Panc1 (cell line): ENCODE data around the gene NEFH. TPM values are rescaled to one million over a fixed set of nuclear protein-coding genes. Genes with fewer than 3 reads are reported as not detected.

ENCODE experiments used
- ATAC-seq: fragments of 200-7000 bp; cut with Tn5 transposase; 2 replicates; pipeline ENCODE4 v1.9.1; 2020; ENCODE audit warnings: mild to moderate bottlenecking, moderate library complexity
- BruUV-seq: library from RNA; stranded (reverse); fragments of 400-500 nt; replicated peaks from 2 replicates; lab custom pipeline; 2021; lab: Mats Ljungman, UMichigan
- CTCF ChIA-PET: fragments of 300-600 bp; sonication (Branson Sonifier 250); formaldehyde crosslinking; loops from one replicate; lab custom pipeline; 2022; ENCODE audit warnings: antibody characterized with exemption; lab: Charles Lee
- POLR2A ChIA-PET: fragments of 300-600 bp; sonication (Branson Sonifier 250); formaldehyde crosslinking; loops from one replicate; lab custom pipeline; 2022; ENCODE audit warnings: antibody characterized with exemption; lab: Charles Lee
- DNase-seq: peaks from one replicate; pipeline ENCODE4 v3.0.0-alpha.2; 2010; ENCODE audit warnings: low read depth, low spot score
- H3K27ac ChIP-seq: 2 replicates; pipeline ENCODE4 v1.5.1; 2011; ENCODE audit warnings: mild to moderate bottlenecking, low read length, inconsistent platforms
- H3K27me3 ChIP-seq: fragments of 200-500 bp; sonication (Bioruptor generic); 2 replicates; pipeline ENCODE4 v1.6.0; 2014; ENCODE audit warnings: low read length, inconsistent platforms; ENCODE audit not compliant: control insufficient read depth, insufficient read depth
- H3K36me3 ChIP-seq: fragments of 200-500 bp; sonication (Bioruptor generic); 2 replicates; pipeline ENCODE4 v1.5.1; 2014; ENCODE audit warnings: inconsistent platforms, mild to moderate bottlenecking, low read length, moderate library complexity; ENCODE audit not compliant: control insufficient read depth, insufficient read depth
- H3K4me1 ChIP-seq: 2 replicates; pipeline ENCODE4 v1.5.1; 2011; ENCODE audit warnings: inconsistent platforms, mild to moderate bottlenecking, low read length, moderate library complexity; ENCODE audit not compliant: control insufficient read depth, insufficient read depth
- H3K4me3 ChIP-seq, 2 experiments: 2 replicates each; pipeline ENCODE4 v1.5.1; 2011 to 2012; ENCODE audit warnings: low read depth in 2 of 2, low read length in 2 of 2, mild to moderate bottlenecking in 2 of 2, inconsistent platforms in 1 of 2, moderate library complexity in 1 of 2
- H3K9me3 ChIP-seq: fragments of 200-500 bp; sonication (Bioruptor generic); 2 replicates; pipeline ENCODE4 v1.5.1; 2014; ENCODE audit warnings: low read depth, mild to moderate bottlenecking, inconsistent platforms, low read length, moderate library complexity; ENCODE audit not compliant: control insufficient read depth, insufficient read depth
- CTCF ChIP-seq: fragments of 450-650 bp; IDR thresholded peaks from 2 replicates; pipeline ENCODE4 v1.5.1; 2017; ENCODE audit warnings: mild to moderate bottlenecking
- POLR2AphosphoS5 ChIP-seq: IDR thresholded peaks from 2 replicates; pipeline ENCODE4 v1.6.1; 2012; ENCODE audit warnings: mild to moderate bottlenecking, low read depth, low read length, moderate library complexity
- REST ChIP-seq, 2 experiments: IDR thresholded peaks; 2 replicates each; pipeline ENCODE4 v1.6.1; 2011 to 2012; ENCODE audit warnings: low read depth in 2 of 2, control low read depth in 1 of 2, low read length in 1 of 2, mild to moderate bottlenecking in 1 of 2, moderate library complexity in 1 of 2; ENCODE audit not compliant: insufficient read depth in 1 of 2
- SIN3A ChIP-seq: IDR thresholded peaks from 2 replicates; pipeline ENCODE4 v1.6.1; 2012; ENCODE audit warnings: low read depth, mild to moderate bottlenecking, low read length, moderate library complexity, borderline replicate concordance; ENCODE audit not compliant: insufficient read depth
- TCF7L2 ChIP-seq: IDR thresholded peaks from 2 replicates; pipeline ENCODE4 v1.6.1; 2011; ENCODE audit warnings: mild to moderate bottlenecking, low read depth, low read length, inconsistent platforms
- in situ Hi-C: cut with HindIII; loops from 2 replicates; pipeline ENCODE4 v1.10.0; 2016; ENCODE audit warnings: low sequenced_read_pairs, low pct_unique_long_range_greater_than_20kb
- intact Hi-C: fragments of 100-400 bp; cut with micrococcal nuclease; formaldehyde crosslinking; loops from one replicate; pipeline ENCODE4 v1.10.0; 2022; ENCODE audit not compliant: unreplicated experiment
- total RNA-seq: library from RNA; stranded (reverse); gene quantifications from one replicate; pipeline ENCODE4 v1.2.1, GENCODE V29; 2021; ENCODE audit not compliant: unreplicated experiment

Gene NEFH
- total RNA-seq, 1 experiment from 2014 or later, result 0.08 TPM

GRCh38 chr22:29523761-29524160 is 43.7 kb downstream of the NEFH start:
- no peaks in the 10 kb centered on the region for H3K9me3 ChIP-seq
- no peaks in the 10 kb centered on the region for H3K4me1 ChIP-seq
- no TSS peak for BruUV-seq
- H3K27ac ChIP-seq, result no peak overlapping the region
- in situ Hi-C loops, result no loop called here
- ChIA-PET POLR2A (no interaction called here), CTCF (no interaction called here)
- TF ChIP-seq CTCF (no peak), POLR2AphosphoS5 (no peak), SIN3A (no peak), REST (IDR thresholded peaks at IDR 0.05; ENCODE audit: insufficient read depth in 1 of 2, low read depth in 2 of 2, low read length in 1 of 2) (no peak), TCF7L2 (no peak)
- H3K4me3 ChIP-seq, result no peak overlapping the region
- H3K27me3 ChIP-seq, result no peaks in the 10 kb centered on the region
- no peak for ATAC-seq
- peaks cover 11% of the 10 kb centered on the region for H3K36me3 ChIP-seq
- intact Hi-C loops, result loop anchor here (5.0 kb wide), 1 partner anchor 126 kb away; no protein-coding TSS in a partner anchor
- DNase-seq, result no peak

GRCh38 chr22:29524442-29525191 is 44.6 kb downstream of the NEFH start:
- Histone ChIP-seq H3K4me1 (no peaks in the 10 kb centered on the region), H3K27me3 (no peaks in the 10 kb centered on the region), H3K9me3 (no peaks in the 10 kb centered on the region), H3K27ac (no peak overlapping the region), H3K36me3 (peaks cover 11% of the 10 kb centered on the region), H3K4me3 (no peak overlapping the region)
- no TSS peak for BruUV-seq
- ChIA-PET CTCF (interaction anchor here (0.6 kb wide), 1 partner anchor 32 kb away, joined by 3 read pairs; no protein-coding TSS in a partner anchor), POLR2A (no interaction called here)
- intact Hi-C loops, result loop anchor here (5.0 kb wide), 1 partner anchor 127 kb away; no protein-coding TSS in a partner anchor
- TF ChIP-seq TCF7L2 (no peak), REST (IDR thresholded peaks at IDR 0.05; ENCODE audit: insufficient read depth in 1 of 2, low read depth in 2 of 2, low read length in 1 of 2) (no peak)
- in situ Hi-C loops, result no loop called here
- ATAC-seq (peak; percentile 89), DNase-seq (peak; percentile 10)
